K562 (cell line): ENCODE results near the gene PAAF1. TPM values are rescaled to one million over a fixed set of nuclear protein-coding genes. Genes with fewer than 3 reads are reported as not detected.
A peak's percentile ranks its signal among the peaks of the same experiment; 100 is the strongest.

Source experiments
- ARID3A ChIP-seq: IDR thresholded peaks from 2 replicates; pipeline ENCODE4 v1.6.1; 2012; ENCODE audit warnings: low read depth, low read length, improper control_type of control experiment, borderline replicate concordance
- CREM ChIP-seq: IDR thresholded peaks from 2 replicates; pipeline ENCODE4 v1.6.1; 2014; ENCODE audit warnings: antibody characterized with exemption, low read depth
- CTCFL ChIP-seq: IDR thresholded peaks from 2 replicates; pipeline ENCODE4 v1.6.1; 2011; ENCODE audit warnings: borderline replicate concordance, low read depth, mild to moderate bottlenecking, moderate library complexity, low read length; ENCODE audit not compliant: insufficient read depth, poor library complexity, severe bottlenecking
- CXXC5 ChIP-seq: fragments of 250-450 bp; sonication (Bioruptor Pico); IDR thresholded peaks from 2 replicates; pipeline ENCODE4 v1.8.0; 2022; ENCODE audit warnings: inconsistent platforms, mild to moderate bottlenecking, moderate library complexity
- E4F1 ChIP-seq: fragments of 250-450 bp; sonication (Bioruptor Pico); IDR thresholded peaks from 2 replicates; pipeline ENCODE4 v1.5.0; 2021; ENCODE audit warnings: mild to moderate bottlenecking, borderline replicate concordance
- IFI16 ChIP-seq: fragments of 250-450 bp; sonication (Bioruptor Pico); IDR thresholded peaks from 2 replicates; pipeline ENCODE4 v2.1.2; 2022; ENCODE audit warnings: mild to moderate bottlenecking, inconsistent platforms
- KAT7 ChIP-seq: sonication (generic); formaldehyde crosslinking; IDR thresholded peaks from 2 replicates; pipeline ENCODE4 v1.8.0; 2022; ENCODE audit warnings: missing genetic modification reagents, mild to moderate bottlenecking, borderline replicate concordance
- MCM7 ChIP-seq, 2 experiments: fragments of 450-650 bp; IDR thresholded peaks; 2 replicates each; pipeline ENCODE4 v1.6.1; 2016 to 2018
- MXI1 ChIP-seq: IDR thresholded peaks from 2 replicates; pipeline ENCODE4 v1.6.1; 2011; ENCODE audit warnings: low read depth, mild to moderate bottlenecking, improper control_type of control experiment, low read length
- PHB2 ChIP-seq: fragments of 450-650 bp; IDR thresholded peaks from 2 replicates; pipeline ENCODE4 v1.6.1; 2017; ENCODE audit warnings: low read depth
- TAL1 ChIP-seq: fragments of 450-650 bp; IDR thresholded peaks from 2 replicates; pipeline ENCODE4 v1.6.1; 2016; ENCODE audit warnings: mild to moderate bottlenecking
- XRCC5 ChIP-seq: fragments of 200-400 bp; formaldehyde crosslinking; IDR thresholded peaks from 2 replicates; pipeline ENCODE4 v1.6.1; 2017; ENCODE audit warnings: low read depth, mild to moderate bottlenecking, low read length
- ZBTB7A ChIP-seq: IDR thresholded peaks from 2 replicates; pipeline ENCODE4 v1.6.1; 2011; ENCODE audit warnings: low read depth, mild to moderate bottlenecking, low read length, moderate library complexity, borderline replicate concordance; ENCODE audit not compliant: control insufficient read depth
- ZKSCAN1 ChIP-seq: fragments of 150-350 bp; IDR thresholded peaks from 2 replicates; pipeline ENCODE4 v1.6.1; 2016; ENCODE audit warnings: low read depth, low read length
- ZNF121 ChIP-seq: sonication (generic); formaldehyde crosslinking; conservative IDR thresholded peaks from 2 replicates; pipeline ENCODE4 v1.8.0; 2022; ENCODE audit warnings: missing genetic modification reagents
- ZNF143 ChIP-seq: sonication (generic); formaldehyde crosslinking; IDR thresholded peaks from 2 replicates; pipeline ENCODE4 v1.9.0; 2022; ENCODE audit warnings: mild to moderate bottlenecking, missing genetic modification reagents
- ZNF398 ChIP-seq: fragments of 250-450 bp; sonication (Bioruptor Pico); IDR thresholded peaks from 2 replicates; pipeline ENCODE4 v1.8.0; 2021; ENCODE audit warnings: moderate library complexity, mild to moderate bottlenecking, inconsistent platforms
- polyA plus RNA-seq, 8 experiments: library from polyadenylated mRNA; depleted of rRNA in 4 of 8; stranded (reverse) in 5 of 8; unstranded in 3 of 8; fragments of >200 nt; fragmentation: Nextera tagmentation in 2 of 8; fragmentation: Illumina TruSeq in 1 of 8; extraction: Ambion mirVana in 2 of 8; extraction: Trizol in 1 of 8; gene quantifications; 2 replicates each; pipeline versions ENCODE4 v1.2.1 to v1.2.3, GENCODE V29; 2011 to 2014; ENCODE audit warnings: inconsistent platforms in 1 of 8, missing spikeins in 1 of 8
- total RNA-seq, 7 experiments: library from RNA; depleted of rRNA in 6 of 7; stranded (reverse); fragments of >200 nt in 6 of 7; fragmentation: Illumina TruSeq in 2 of 7; extraction: Trizol in 2 of 7; gene quantifications; 2 replicates each; pipeline versions ENCODE4 v1.2.1 to v1.2.3, GENCODE V29; 2011 to 2021; ENCODE audit warnings: low replicate concordance in 1 of 7

PAAF1 gene
- total and polyA plus RNA-seq, 9 of the 15 experiments (the other 6 are each of a cell fraction or from before 2014, with no cell fraction given), result 13.5 to 78.6 (median 23.3) TPM

- no peak for TF ChIP-seq ARID3A
- peak; percentile 54; the same call in 1 of the 2 replicates for TF ChIP-seq ZBTB7A
- TF ChIP-seq CTCFL, result no peak
- no peak for TF ChIP-seq IFI16 (CRISPR knock-in tag)
- 0 out of 2 replicates have a peak, but pooled peaks have one; percentile 46 for TF ChIP-seq KAT7 (CRISPR knock-in tag)
- TF ChIP-seq CXXC5 (CRISPR knock-in tag), result peak; percentile 89
- TF ChIP-seq ZNF121 (CRISPR knock-in tag), result no peak
- TF ChIP-seq CREM, result peak; percentile 58
- TF ChIP-seq ZNF143 (CRISPR knock-in tag), result 0 out of 2 replicates have a peak, but pooled peaks have one; percentile 32
- TF ChIP-seq MCM7 (IDR thresholded peaks at IDR 0.05), result no peak
- TF ChIP-seq ZKSCAN1, result 0 out of 2 replicates have a peak, but pooled peaks have one; percentile 44
- no peak for TF ChIP-seq PHB2
- TF ChIP-seq MXI1, result peak; percentile 50; the same call in 1 of the 2 replicates
- no peak for TF ChIP-seq TAL1
- TF ChIP-seq XRCC5, result 0 out of 2 replicates have a peak, but pooled peaks have one; percentile 42
- TF ChIP-seq E4F1 (CRISPR knock-in tag), result no peak
- TF ChIP-seq ZNF398, result no peak
These were observed at the start of gene PAAF1, which contains the start of gene COA4 (continued) for GRCh38 chr11:73876424-73877310.
